Activated gamma-delta T cell treated with anti-CD3 and anti-CD28 coated beads, Interleukin-2, amount 50 U/mL, for 16 hours (primary cell): ENCODE data around the gene DAAM2.

Experiments used
- DNase-seq: peaks from one replicate; pipeline ENCODE4 v3.0.0-alpha.2; 2020; ENCODE audit warnings: low read depth

DAAM2 gene

DNA sequence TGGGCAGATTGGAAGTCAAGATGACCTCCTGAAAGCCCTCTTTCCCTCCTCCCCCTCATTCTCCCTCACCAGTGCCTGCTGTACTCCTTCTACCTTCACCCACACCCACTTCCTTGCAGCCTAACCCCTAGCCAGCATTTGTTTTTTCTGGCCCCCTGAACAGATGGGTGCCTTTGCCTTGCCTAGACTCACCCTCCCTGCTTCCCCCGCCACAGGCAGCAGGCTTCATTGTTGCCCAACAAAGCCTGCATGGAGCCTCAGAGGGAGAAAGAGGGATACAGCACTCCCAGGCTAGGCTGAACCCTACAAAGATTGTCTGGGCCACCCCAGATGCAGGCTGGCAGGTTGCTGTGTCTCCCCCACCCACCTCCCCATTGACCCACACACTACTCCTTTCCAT, 139.4 kb downstream of the DAAM2 start:
- DNase-seq, result no peak

DNA sequence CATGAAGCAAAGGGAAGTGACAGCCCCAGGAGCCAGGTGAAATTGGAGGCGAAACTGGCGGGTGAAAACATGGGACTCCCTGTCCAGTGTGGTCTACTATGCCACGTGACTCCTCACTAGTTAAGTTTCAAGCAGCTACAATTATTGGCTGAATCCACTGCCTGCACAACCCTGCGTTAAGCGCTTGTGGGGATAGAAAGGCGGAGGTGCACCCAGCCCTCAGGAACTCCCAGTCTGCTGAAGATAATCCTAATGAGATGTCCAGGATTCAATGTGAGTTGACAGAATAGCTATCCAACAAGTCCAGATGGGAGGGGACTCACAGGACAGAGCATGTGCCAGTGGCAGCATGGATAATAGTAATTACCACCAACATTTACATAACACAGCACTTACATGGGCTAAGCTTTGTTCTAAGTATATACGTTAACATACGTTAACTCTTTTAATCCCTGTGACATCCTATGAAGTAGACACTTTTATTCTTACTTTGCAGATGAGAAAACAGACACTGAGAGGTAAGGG, 140.3 kb downstream of the DAAM2 start:
- DNase-seq, result no peak

DNA sequence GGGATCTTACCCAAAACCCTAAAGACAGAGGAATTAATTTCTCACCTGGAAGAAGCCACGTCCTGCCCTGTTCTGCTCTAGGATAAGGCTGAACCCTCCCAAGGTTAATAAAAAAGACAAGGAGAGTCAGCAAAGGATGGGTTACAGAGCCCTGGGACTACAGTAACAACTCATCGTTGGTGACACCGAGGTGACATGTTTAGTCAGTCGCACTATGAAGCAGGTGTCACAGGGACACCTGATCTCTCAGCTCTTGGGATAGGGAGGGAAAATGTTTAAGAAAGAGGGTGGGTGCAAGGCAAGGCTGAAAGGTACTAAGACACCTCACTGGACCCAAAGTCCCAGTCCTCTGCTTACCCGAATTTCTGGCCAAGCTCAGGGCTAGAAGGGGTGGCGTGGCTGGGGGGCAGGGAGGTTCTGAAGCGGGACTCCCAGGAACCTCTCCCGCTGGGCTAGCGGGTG, 141.5 kb downstream of the DAAM2 start:
- DNase-seq, result no peak

DNA sequence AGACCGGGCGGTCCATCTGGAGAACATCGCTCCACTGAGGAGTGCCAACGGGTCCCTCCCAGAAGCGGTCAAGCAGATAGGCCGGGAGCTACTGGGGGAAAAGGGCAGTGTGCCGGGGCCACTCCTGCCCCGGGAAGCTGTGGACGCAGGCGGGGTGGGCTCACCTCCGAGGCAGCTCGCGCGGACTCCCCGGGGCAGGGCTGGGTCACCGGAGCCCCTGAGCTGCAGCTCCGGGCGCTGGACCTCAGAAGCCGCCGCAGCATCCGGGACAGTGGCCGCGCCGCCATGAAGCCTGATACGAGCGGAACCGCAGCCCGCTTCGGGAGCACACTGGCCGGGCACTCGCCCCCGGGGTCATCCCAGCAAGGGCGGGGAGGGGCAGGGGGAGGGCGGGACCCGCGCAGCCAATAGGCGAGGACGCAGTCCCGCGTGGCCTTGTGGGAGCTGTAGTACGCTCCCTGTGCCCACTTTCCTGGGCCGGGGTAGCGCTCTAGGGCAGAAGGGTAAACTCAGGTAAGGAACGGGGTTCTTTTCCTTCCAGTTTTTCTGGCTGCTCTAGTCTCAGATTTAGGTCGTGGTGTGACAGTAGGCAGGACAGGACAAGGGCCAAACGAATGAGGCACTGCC, 142.1 kb downstream of the DAAM2 start, which contains the start of gene MOCS1:
TSS of gene MOCS1 (minus strand) at position 332 of the 627 bp plus-strand sequence. CDS start at position 287, 45 bp downstream.
- no peak for DNase-seq

DNA sequence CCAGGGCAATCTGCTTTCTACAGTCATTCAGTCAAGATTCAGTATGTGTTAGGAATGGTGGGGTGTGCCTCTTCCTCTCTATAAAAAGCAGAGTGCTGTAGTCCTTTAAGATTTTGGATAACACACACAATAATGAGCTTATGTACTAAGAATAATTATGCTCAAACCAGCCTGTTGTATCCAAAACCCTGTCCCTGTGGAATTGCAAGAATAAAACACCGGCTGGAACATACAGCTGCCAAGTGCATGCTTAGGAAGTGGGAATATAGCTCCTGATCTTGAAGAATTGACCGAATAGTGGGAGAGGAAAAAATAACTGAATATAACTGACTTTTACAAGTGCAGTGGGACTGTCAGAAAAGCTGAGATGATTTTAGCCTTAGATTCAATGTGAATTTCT, 143.1 kb downstream of the DAAM2 start:
- no peak for DNase-seq

DNA sequence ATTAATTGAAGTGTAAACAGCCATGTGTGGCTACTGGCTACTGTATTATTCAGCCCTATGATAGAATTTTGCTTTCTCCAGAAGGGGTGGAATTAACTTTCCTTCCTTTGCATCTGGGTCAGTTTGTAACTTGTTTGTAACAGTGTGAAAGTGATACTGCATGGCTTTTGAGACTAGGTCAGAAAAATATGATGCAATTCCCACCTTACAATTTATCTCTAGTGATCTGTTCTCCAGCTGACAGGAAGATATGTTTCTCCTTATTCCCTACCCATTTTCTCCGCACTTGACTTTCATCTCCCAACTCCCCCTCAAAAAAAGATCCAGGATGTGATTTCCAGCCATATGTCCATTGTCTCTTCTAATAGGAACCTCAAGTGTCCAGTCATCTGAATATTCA, 144.7 kb downstream of the DAAM2 start:
- DNase-seq, result no peak

DNA sequence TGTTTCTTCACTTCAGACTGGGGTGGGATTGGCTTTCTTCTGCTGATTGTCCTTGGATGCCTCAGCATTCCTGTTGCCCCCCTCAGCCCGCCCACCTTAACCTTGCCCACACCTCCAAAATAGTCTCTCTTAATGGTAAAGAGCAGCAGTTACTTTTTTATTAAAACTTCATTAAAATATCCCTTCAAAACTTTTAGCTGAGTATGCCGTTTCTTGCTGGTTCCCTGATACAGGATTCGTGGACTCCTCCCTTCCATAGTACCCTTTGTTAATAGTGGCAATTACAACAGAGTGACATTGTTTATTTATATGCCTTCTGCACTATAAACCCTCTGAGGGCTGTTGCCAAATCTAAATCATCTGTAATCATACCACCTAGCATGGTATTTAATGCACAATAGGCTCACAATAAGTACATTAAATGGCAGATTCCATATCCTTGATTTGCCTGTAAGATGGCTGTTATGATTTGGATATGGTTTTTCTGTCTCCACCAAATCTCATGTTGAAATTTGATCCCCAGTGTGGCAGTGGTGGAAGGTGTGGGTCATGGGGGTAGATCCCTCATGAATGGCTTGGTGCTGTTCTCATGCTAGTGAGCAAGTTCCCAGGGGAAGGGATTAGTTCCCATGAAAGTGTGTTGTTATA, 145.6 kb downstream of the DAAM2 start:
- no peak for DNase-seq

DNA sequence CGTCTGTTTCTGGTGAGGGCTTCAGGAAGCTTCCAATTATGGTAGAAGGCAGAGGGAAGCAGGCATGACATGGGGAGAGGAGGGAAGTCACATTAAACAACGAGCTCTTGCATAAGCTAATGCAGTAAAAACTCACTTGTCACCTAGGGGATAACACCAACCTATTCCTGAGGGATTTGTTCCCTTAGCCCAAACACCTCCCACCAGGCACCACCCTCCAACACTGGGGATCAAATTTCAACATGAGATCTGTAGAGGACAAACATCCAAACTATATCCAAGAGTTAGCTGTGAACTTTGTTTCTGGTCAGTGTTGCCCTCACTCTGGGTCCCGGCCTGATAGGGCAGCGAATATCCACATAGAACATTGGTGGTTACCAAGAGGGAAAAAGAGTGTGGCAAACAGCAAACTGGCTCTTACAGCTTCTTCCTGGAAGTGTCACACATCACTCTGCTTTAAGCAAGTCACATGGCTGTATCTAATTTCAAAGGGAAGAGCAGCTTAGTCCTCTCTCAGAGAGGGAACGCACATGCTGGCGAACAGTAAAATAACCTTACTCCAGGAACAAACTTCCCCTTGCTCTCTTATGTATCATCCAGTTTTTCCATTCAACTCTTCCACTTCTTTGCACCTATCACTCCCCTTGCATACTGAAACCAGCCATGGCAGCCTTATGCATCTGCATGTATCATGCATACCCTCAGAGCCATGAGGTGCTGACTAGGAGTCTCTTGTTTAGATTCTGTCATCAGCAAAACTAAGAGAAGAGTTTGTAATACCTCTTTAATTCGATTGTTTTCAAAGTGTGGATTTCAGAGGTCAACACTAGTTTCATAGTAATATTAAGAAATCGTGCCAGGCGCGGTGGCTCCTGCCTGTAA, 146.8 kb downstream of the DAAM2 start:
- DNase-seq, result no peak

DNA sequence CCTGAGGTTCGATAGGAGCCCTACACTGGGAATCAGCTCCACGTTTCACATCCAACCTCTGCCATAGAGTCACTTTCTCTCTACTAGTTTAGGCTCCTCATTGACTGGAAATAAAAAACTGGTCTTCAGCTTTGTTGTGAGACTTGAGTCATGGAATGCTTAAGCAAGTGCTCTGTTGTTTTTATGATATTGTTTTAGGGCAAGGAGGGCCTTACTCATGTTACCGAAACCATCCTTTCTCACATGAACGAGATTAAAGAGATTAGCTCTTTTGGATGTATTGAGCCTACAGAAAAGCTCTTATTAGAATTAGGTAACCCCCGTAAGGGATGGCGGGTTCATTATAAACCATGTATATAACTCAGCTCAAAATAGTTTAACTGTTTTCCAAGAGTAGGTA, 149.0 kb downstream of the DAAM2 start:
- DNase-seq, result no peak

DNA sequence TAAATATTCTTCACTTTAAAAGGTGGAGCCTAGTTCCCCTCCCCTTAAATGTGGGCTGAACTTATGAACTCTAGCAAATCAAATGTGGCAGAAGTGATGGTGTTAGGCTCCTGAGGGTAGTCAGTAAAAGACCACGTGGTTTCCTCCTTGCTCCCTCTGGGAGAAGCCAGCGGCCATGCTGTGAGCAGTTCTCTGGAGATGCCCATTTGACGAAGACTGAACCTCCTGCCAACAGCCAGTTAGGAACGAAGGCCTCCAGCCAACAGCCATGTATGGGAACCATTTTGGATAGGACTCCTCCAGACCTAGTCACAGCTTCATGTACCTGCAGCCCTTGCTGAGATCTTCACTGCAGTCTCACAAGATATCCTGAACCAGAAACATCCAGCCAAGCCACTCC, 149.6 kb downstream of the DAAM2 start:
- no peak for DNase-seq

DNA sequence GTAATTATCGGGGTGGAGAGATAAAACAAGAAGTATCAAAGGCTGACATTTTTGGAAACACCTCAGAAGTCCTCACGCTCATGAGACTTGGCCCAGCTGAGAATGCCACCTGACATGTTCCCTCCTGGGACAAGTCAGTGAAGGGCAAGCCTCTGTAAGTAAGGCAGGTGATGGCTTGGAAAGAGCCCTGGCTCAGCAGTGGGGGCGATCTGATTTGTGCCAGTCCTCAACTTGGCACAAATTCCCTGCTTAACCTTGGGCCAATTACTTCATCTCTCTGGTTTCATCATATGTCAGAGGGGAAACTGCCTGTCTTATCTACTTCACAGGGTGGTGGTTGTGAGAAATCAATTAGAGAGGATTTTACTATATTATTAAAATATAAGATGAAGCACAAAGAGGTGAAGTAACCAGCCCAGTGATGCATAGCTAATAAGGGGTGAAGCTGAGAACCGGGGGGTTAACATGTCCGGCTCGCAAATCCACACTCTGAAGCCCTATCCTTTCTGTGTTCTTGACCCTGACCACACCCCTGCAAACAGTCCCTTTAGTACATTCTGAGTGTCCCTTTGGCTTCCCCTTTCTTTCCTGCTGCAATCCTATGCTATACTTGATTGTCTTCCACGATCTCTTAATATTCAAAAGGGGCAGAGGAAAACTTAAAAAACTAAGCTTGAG, 150.9 kb downstream of the DAAM2 start:
- no peak for DNase-seq

DNA sequence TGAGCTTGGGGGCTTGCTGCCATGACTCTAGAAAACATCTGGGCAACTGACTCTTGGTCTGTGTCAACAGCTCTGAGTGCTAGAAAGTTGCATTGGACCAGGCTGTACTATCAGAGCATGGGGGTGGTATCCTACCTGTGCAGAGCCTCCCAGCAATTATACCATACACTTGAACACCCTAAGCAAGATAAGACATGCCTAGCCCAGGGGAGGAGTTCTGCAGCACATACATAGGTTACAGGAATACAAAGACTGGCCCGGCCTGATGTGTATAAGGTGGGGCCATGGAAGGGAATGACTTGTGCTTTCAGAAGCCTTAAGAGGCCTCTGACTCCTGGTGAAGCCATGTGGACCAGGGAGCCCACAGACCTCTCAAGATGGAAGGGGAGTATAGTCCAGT, 153.4 kb downstream of the DAAM2 start:
- no peak for DNase-seq

DNA sequence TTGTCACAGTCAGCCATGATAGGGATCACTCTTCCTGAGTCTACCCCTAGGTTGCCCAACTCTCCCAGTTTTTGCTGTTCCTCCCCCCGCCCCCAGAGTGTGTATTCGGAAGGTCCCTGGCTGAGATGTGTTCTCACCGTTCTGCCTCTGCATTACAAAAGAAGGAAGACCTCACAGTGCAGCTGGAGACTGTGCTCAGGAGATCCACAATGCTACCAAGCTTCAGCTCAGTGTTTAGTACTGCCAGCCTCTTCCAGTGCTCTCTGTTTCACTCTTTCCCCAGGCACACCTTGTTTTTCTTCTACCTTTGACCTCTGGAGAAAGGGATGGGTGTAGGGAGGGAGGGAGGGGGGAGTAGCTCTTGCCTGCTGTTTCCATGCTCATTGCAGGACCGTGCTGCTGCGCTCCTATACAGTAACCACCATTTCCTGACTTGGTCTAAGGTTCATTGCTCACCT, 155.5 kb downstream of the DAAM2 start:
- DNase-seq, result no peak

DNA sequence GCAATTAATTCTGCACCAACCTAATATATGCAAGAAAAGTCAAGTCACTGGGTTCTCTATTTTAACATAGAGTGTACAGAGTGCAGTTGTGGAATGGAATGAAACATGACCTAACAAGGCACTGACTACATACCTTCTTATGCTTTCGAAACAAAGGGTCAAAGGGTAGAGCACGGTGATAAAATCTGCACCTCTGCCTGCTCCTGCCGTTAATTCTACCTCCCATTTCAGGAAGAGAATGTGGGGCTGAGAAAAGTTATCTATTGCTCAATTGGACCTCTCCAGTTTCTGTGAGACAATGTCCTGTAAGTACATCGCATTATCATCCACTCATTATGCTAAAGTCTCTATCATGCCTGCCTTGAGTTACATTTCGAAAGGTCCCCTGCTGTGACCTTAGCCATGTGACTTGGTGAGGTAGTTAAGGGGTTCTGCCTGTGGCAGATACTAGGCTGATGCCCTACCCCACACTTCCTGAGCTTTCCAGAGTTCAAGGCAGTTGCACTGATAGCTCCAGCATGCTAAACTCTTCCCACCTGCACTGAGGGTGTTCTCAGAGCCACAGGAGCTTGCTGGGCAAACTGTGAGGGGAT, 156.1 kb downstream of the DAAM2 start:
- DNase-seq, result no peak

DNA sequence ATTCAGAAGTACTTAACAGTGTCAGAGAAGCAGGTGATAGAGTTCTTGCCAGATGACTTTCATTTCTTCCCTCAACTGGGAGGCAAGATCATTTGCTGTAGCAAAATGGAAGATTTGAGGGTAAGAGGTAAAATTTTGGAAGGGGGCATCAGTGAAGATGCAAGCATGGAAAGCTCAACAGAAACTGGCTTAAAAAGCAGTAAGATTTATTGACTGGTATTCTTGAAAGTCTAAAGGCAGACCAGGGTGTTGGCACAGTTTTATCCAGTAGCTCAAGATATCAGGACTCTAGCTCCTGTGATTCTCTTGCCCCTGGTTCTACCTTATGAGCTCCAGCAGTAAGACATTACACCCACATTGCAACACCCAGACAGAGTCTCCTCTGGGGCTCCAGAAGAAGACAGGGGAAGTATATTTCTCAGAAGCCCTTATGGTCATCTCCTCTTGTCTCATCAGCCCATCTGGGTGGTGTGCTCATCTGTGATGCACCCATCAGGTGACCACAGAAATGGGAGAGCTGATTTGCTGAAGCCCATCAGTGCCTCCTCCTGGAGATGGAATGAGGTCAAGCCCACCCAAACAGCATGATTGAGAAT, 158.0 kb downstream of the DAAM2 start:
- no peak for DNase-seq

DNA sequence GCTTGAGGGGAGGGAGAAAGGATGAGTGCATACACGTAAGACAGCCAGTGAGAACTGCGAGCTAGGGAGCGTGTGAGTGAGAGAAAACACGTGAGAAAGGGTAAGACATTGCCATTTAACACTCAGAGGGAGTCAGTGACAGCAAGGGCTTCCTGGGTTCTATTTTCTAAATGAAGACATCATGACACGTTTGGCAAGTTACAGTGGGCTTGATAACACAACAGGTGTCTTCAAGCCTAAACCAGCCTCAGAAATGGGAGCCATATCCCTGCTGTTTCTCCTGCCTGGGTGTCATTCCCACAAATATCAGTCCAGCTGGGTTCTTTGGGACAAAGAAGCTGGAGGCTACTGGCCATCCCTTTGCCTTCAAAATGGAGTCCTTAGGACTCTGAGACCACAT, 159.0 kb downstream of the DAAM2 start:
- DNase-seq, result no peak

DNA sequence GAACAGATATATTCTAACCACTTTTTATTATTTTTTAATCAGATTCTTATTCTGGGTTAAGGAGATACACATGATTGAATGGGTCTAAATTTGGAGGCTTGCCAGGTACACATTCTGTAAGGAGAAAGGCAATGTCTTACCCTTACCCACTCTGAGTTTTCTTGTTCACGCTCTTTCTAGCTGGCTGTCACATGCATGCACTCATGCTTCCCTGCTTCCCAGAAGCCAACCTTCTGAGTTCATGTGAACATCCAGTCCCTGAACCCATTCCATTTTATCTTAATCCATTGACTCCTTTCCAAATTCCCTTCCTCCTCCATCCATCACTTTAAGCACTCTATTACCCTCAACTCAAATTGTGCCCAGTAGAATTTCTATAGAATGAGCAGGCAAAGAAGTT, 159.5 kb downstream of the DAAM2 start:
- no peak for DNase-seq

DNA sequence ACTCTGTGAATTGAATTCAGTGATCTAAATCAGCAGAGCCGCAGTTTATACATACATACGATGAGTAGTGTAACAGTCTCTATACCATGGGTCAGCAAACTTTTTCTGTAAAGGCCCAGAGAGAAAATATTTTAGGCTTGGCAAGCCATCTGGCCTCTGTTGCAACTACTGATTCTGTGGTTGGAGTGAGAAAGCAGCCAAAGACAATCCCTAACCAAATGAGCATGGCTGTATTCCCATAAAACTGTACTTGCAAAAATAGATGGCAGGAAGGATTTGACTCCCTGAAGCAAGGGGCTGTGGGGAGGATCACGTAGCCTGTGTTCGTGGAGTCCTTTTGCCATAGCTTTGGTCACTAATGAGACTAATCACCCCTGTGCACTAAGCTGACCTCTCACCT, 160.0 kb downstream of the DAAM2 start:
- DNase-seq, result no peak

DNA sequence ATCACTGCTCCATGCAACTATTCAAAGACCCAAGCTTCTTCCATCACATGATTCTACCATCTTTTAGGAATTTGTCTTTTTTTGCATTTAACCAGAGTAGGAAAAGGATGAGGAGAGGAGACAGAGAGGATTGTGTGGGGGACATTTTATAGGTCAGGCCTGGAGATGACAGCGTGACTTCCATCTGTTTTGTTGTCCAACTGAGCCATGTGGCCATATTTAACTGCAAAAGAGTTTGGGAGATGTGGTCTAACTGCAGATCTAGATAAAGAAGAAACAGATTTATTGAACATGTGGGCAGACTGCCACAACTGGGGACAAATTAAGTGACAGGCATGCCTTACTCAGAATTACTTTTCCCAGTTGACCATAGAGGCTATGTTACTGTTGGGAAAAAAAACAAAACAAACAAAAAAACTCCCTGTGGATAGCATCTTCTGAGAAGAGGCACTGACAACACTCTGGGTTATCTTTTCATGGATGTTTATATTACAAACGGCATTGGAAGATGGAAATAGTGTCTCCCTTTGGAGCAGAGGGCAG, 161.0 kb downstream of the DAAM2 start:
- DNase-seq, result no peak
